Stomach (tissue), 9 donors: Measurements from ENCODE around the gene PRRG4. TPM values are rescaled to one million over a fixed set of nuclear protein-coding genes. Genes with fewer than 3 reads are reported as not detected.

Experiments
- DNase-seq, 2 donors: peaks; one replicate each; pipeline versions ENCODE4 v3.0.0 to v3.0.0-alpha.2; 2013 to 2019
- H3K27ac ChIP-seq, 5 donors: fragments of 200-600 bp in 4 of 5; sonication (generic) in 4 of 5; one replicate each; pipeline ENCODE4 v1.5.1; 2013 to 2019; ENCODE audit warnings: mild to moderate bottlenecking in 1 of 5, moderate library complexity in 1 of 5
- H3K27me3 ChIP-seq, 3 donors: fragments of 200-600 bp; sonication (generic); one replicate each; pipeline ENCODE4 v1.5.1; 2017 to 2019; ENCODE audit warnings: mixed run types in 1 of 3
- H3K36me3 ChIP-seq, 4 donors: fragments of 200-600 bp; sonication (generic); 1 replicate in 3 of 4; 2 replicates in 1 of 4; pipeline ENCODE4 v1.5.1; 2016 to 2019
- H3K4me1 ChIP-seq, 4 donors: fragments of 200-600 bp; sonication (generic); one replicate each; pipeline ENCODE4 v1.5.1; 2016 to 2019
- H3K4me3 ChIP-seq, 4 donors: fragments of 200-600 bp; sonication (generic) in 3 of 4; one replicate each; pipeline ENCODE4 v1.5.1; 2016 to 2019; ENCODE audit warnings: mild to moderate bottlenecking in 1 of 4
- H3K9me3 ChIP-seq, 4 donors: fragments of 200-600 bp; sonication (generic); one replicate each; pipeline ENCODE4 v1.5.1; 2016 to 2019
- CTCF ChIP-seq, 7 experiments: fragments of 450-650 bp in 4 of 7; fragments of 200-600 bp in 3 of 7; sonication (generic) in 3 of 7; IDR thresholded peaks; one replicate each; pipeline ENCODE4 v1.5.1; 2016 to 2019; ENCODE audit warnings: antibody characterized with exemption in 7 of 7, control low read depth in 2 of 7, mild to moderate bottlenecking in 1 of 7
- EP300 ChIP-seq: sonication (generic); formaldehyde crosslinking; IDR thresholded peaks from one replicate; pipeline ENCODE4 v1.6.1; 2017; ENCODE audit warnings: antibody characterized with exemption
- POLR2A ChIP-seq, 4 donors: fragments of 450-650 bp; IDR thresholded peaks; one replicate each; pipeline ENCODE4 v1.6.1; 2016; ENCODE audit warnings: antibody characterized with exemption in 4 of 4, control low read depth in 2 of 4, mild to moderate bottlenecking in 1 of 4, moderate library complexity in 1 of 4
- POLR2AphosphoS5 ChIP-seq, 3 donors: sonication (generic); formaldehyde crosslinking; IDR thresholded peaks; one replicate each; pipeline ENCODE4 v1.6.1; 2016; ENCODE audit warnings: antibody characterized with exemption in 3 of 3
- WGBS, 5 donors: extraction: QIAGEN DNeasy Blood & Tissue Kit in 3 of 5; methylation state at CpG; one replicate each; pipeline versions ENCODE4 v1.1.5 to v1.1.7; 2013 to 2018; 5-methylcytosine and 5-hydroxymethylcytosine counted together
- intact Hi-C: fragments of 100-400 bp; cut with DNase I; formaldehyde crosslinking; loops from one replicate; pipeline ENCODE4 v1.15.1; 2023; ENCODE audit warnings: low total_unique reads
- polyA plus RNA-seq, 3 donors: library from polyadenylated mRNA; stranded (reverse); fragments of 200-250 nt; gene quantifications; one replicate each; pipeline ENCODE4 v1.2.3, GENCODE V29; 2013
- total RNA-seq, 5 donors: library from RNA; depleted of rRNA; stranded (reverse); fragments of >200 nt; gene quantifications; one replicate each; pipeline versions ENCODE4 v1.1.0 to v1.2.3, GENCODE V29; 2014 to 2016
- donor health status: healthy with polysubstance abuse.
- donor health status: Bipolar disorder and iron deficiency.
- donor health status: healthy.

PRRG4 gene
- total and polyA plus RNA-seq, 8 donors, result under 0.01 to 9.0 (median 4.3) TPM

- peaks cover 0 to 16% (median 0%) of the 10 kb centered on the region in 4 donors for H3K36me3 ChIP-seq
- no peak overlapping the region for H3K4me3 ChIP-seq
- no peak overlapping the region for H3K27ac ChIP-seq
- no peak for DNase-seq
- 70 to 85% (median 79%) methylated on average over 3 of the region's 3 CpGs for WGBS, 5 donors
- intact Hi-C loops, result no loop called here
- H3K9me3 ChIP-seq, result no peaks in the 10 kb centered on the region
- no peaks in the 10 kb centered on the region for H3K4me1 ChIP-seq
- H3K27me3 ChIP-seq, result no peaks in the 10 kb centered on the region
- TF ChIP-seq POLR2AphosphoS5 (IDR thresholded peaks at IDR 0.05), result no peak
- TF ChIP-seq CTCF (IDR thresholded peaks at IDR 0.05), result no peak
Measured at GRCh38 chr11:32843544-32843943, 13.8 kb downstream of the PRRG4 start.

- H3K4me3 ChIP-seq, result no peak overlapping the region
- no peak overlapping the region for H3K27ac ChIP-seq
- no peaks in the 10 kb centered on the region for H3K27me3 ChIP-seq
- WGBS, 5 donors, result 83 to 95% (median 90%) methylated on average over 2 of the region's 2 CpGs
- H3K4me1 ChIP-seq, result no peaks in the 10 kb centered on the region
- H3K9me3 ChIP-seq, result no peaks in the 10 kb centered on the region
- TF ChIP-seq EP300 (no peak), CTCF (IDR thresholded peaks at IDR 0.05) (no peak), POLR2A (IDR thresholded peaks at IDR 0.05) (no peak), POLR2AphosphoS5 (IDR thresholded peaks at IDR 0.05) (no peak)
- peaks cover 0 to 3% (median 0%) of the 10 kb centered on the region in 4 donors for H3K36me3 ChIP-seq
- intact Hi-C loops, result no loop called here
- DNase-seq, result no peak
Measured at GRCh38 chr11:32847511-32847910, 17.8 kb downstream of the PRRG4 start.

GRCh38 chr11:32849761-32850160, 20.0 kb downstream of the PRRG4 start:
- Histone ChIP-seq H3K27ac (no peak overlapping the region), H3K9me3 (no peaks in the 10 kb centered on the region), H3K4me3 (no peak overlapping the region), H3K27me3 (no peaks in the 10 kb centered on the region), H3K36me3 (peaks cover 0 to 14% (median 6%) of the 10 kb centered on the region in 4 donors), H3K4me1 (no peaks in the 10 kb centered on the region)
- intact Hi-C loops, result no loop called here
- 78 to 97% (median 87%) methylated on average over 1 of the region's 1 CpG for WGBS, 5 donors
- TF ChIP-seq POLR2AphosphoS5 (IDR thresholded peaks at IDR 0.05) (no peak), POLR2A (IDR thresholded peaks at IDR 0.05) (no peak), CTCF (IDR thresholded peaks at IDR 0.05) (no peak), EP300 (no peak)
- no peak for DNase-seq

GRCh38 chr11:32851251-32851650, 21.5 kb downstream of the PRRG4 start:
- WGBS, 5 donors, result 78 to 100% (median 86%) methylated on average over 1 of the region's 1 CpG
- DNase-seq, result no peak

More at GRCh38 chr11:32851251-32851650, 21.5 kb downstream of the PRRG4 start:
- H3K4me1 ChIP-seq, result no peaks in the 10 kb centered on the region
- peaks cover 0 to 14% (median 6%) of the 10 kb centered on the region in 4 donors for H3K36me3 ChIP-seq
- no peak overlapping the region for H3K27ac ChIP-seq
- H3K27me3 ChIP-seq, result no peaks in the 10 kb centered on the region
- intact Hi-C loops, result no loop called here
- no peak overlapping the region for H3K4me3 ChIP-seq
- TF ChIP-seq EP300, result no peak
- no peak for TF ChIP-seq CTCF (IDR thresholded peaks at IDR 0.05)
- no peak for TF ChIP-seq POLR2A (IDR thresholded peaks at IDR 0.05)
- no peak for TF ChIP-seq POLR2AphosphoS5 (IDR thresholded peaks at IDR 0.05)
- H3K9me3 ChIP-seq, result no peaks in the 10 kb centered on the region
